ENCODE results near the gene HDAC3.

The HDAC3 gene

DNA sequence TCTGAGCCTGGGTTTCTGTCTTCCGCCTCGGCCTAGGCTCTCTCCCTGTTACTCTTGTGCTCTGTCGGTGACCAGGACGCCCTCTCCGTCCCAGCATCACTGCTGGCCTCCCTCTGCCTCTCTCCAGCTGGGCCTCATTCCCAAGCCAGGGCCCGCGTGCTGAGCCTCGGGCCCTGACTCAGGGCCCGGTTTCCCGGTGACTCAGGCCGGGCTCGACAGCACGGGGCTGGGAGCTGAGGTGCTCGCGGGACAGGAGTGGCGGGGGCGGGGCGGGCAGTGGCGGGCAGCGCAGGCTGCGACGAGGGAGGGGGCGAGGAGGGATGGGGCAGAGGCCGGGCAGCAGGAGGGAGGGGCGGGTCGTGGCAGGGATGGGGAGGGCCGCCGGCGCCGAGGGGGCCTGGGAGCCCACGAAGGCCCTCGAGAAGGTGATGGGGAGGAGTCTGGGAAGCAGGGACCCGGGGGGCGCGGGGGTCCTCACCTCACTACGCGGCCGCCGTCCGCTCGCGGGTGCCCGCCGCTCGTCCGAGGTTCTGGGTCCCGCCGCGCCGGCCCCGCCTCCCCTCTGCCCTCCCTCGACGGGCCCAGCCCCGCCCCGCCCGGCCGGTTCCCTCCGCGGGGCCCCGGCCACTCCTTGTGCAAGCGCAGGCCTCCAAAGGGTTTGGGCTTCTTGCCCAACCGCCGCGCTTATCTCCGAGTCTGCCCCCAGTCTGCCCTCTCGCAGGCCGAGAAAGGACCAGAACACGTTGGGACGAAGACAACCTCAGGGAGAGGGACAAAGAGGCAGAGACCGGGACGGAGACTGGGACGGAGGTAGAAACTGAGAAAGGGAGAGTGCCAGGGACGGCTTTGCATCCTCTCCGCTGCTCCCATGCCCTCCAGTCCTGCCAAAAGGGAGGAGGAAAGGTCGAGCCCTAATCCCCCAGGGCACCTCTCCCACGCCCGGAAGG is 45.3 kb upstream of the HDAC3 start, which contains the start of gene ARAP3:
ARAP3 (minus strand) TSS at position 536 of the 947 bp plus-strand sequence. CDS start 1,744 bp downstream, outside the sequence.
- POLR2A ChIA-PET, result interaction anchor here (0.6 to 1.7 kb wide), 4 partner anchors 10 to 288 kb away, joined by 3 to 8 read pairs (median 4); partner anchors contain the start of gene DELE1
- Histone ChIP-seq H3K36me3 (ENCODE audit: control insufficient read depth in 2 of 2, insufficient read depth in 1 of 2, low read length in 2 of 2) (no peaks in the 10 kb centered on the region; a peak in 1 of 3 replicates), H3K27ac (ENCODE audit: extremely low read depth, low read depth, low read length) (peak within 1 kb of the TSS; percentile 52; the same call in 1 of the 2 replicates), H3K4me1 (ENCODE audit: control insufficient read depth, insufficient read depth, low read length) (no peaks in the 10 kb centered on the region), H3K9me3 (ENCODE audit: control insufficient read depth, insufficient read depth, low read depth, low read length) (no peaks in the 10 kb centered on the region), H3K4me3 (ENCODE audit: low read depth, low read length) (peak within 1 kb of the TSS; percentile 52)
- CTCF ChIA-PET, result interaction anchor here (0.7 to 2.9 kb wide), 6 partner anchors 10 to 278 kb away, joined by 3 to 28 read pairs (median 6); no protein-coding TSS in a partner anchor
- TF ChIP-seq, protein P1, sequence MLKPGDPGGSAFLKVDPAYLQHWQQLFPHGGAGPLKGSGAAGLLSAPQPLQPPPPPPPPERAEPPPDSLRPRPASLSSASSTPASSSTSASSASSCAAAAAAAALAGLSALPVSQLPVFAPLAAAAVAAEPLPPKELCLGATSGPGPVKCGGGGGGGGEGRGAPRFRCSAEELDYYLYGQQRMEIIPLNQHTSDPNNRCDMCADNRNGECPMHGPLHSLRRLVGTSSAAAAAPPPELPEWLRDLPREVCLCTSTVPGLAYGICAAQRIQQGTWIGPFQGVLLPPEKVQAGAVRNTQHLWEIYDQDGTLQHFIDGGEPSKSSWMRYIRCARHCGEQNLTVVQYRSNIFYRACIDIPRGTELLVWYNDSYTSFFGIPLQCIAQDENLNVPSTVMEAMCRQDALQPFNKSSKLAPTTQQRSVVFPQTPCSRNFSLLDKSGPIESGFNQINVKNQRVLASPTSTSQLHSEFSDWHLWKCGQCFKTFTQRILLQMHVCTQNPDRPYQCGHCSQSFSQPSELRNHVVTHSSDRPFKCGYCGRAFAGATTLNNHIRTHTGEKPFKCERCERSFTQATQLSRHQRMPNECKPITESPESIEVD (tag by site-specific recombination; IDR thresholded peaks at IDR 0.05), result no peak
- TF ChIP-seq, protein P2, sequence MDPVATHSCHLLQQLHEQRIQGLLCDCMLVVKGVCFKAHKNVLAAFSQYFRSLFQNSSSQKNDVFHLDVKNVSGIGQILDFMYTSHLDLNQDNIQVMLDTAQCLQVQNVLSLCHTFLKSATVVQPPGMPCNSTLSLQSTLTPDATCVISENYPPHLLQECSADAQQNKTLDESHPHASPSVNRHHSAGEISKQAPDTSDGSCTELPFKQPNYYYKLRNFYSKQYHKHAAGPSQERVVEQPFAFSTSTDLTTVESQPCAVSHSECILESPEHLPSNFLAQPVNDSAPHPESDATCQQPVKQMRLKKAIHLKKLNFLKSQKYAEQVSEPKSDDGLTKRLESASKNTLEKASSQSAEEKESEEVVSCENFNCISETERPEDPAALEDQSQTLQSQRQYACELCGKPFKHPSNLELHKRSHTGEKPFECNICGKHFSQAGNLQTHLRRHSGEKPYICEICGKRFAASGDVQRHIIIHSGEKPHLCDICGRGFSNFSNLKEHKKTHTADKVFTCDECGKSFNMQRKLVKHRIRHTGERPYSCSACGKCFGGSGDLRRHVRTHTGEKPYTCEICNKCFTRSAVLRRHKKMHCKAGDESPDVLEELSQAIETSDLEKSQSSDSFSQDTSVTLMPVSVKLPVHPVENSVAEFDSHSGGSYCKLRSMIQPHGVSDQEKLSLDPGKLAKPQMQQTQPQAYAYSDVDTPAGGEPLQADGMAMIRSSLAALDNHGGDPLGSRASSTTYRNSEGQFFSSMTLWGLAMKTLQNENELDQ (tag by site-specific recombination; IDR thresholded peaks at IDR 0.05; ENCODE audit: low read depth), result no peak
- peak; percentile 58; the same call in 1 of the 2 replicates for TF ChIP-seq ZNF76 (tag by site-specific recombination; IDR thresholded peaks at IDR 0.05; ENCODE audit: borderline replicate concordance, low read depth)
- no peak for TF ChIP-seq MZF1 (tag by site-specific recombination; IDR thresholded peaks at IDR 0.05; ENCODE audit: borderline replicate concordance)
- peak; percentile 41; the same call in 1 of the 2 replicates for TF ChIP-seq ZNF391 (tag by site-specific recombination; IDR thresholded peaks at IDR 0.05; ENCODE audit: borderline replicate concordance, low read depth)
- TF ChIP-seq, protein P3, sequence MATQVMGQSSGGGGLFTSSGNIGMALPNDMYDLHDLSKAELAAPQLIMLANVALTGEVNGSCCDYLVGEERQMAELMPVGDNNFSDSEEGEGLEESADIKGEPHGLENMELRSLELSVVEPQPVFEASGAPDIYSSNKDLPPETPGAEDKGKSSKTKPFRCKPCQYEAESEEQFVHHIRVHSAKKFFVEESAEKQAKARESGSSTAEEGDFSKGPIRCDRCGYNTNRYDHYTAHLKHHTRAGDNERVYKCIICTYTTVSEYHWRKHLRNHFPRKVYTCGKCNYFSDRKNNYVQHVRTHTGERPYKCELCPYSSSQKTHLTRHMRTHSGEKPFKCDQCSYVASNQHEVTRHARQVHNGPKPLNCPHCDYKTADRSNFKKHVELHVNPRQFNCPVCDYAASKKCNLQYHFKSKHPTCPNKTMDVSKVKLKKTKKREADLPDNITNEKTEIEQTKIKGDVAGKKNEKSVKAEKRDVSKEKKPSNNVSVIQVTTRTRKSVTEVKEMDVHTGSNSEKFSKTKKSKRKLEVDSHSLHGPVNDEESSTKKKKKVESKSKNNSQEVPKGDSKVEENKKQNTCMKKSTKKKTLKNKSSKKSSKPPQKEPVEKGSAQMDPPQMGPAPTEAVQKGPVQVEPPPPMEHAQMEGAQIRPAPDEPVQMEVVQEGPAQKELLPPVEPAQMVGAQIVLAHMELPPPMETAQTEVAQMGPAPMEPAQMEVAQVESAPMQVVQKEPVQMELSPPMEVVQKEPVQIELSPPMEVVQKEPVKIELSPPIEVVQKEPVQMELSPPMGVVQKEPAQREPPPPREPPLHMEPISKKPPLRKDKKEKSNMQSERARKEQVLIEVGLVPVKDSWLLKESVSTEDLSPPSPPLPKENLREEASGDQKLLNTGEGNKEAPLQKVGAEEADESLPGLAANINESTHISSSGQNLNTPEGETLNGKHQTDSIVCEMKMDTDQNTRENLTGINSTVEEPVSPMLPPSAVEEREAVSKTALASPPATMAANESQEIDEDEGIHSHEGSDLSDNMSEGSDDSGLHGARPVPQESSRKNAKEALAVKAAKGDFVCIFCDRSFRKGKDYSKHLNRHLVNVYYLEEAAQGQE (tag by site-specific recombination; IDR thresholded peaks at IDR 0.05), result no peak
- peak; percentile 78 for TF ChIP-seq ZBTB20 (tag by site-specific recombination; IDR thresholded peaks at IDR 0.05)
- TF ChIP-seq, protein P4, sequence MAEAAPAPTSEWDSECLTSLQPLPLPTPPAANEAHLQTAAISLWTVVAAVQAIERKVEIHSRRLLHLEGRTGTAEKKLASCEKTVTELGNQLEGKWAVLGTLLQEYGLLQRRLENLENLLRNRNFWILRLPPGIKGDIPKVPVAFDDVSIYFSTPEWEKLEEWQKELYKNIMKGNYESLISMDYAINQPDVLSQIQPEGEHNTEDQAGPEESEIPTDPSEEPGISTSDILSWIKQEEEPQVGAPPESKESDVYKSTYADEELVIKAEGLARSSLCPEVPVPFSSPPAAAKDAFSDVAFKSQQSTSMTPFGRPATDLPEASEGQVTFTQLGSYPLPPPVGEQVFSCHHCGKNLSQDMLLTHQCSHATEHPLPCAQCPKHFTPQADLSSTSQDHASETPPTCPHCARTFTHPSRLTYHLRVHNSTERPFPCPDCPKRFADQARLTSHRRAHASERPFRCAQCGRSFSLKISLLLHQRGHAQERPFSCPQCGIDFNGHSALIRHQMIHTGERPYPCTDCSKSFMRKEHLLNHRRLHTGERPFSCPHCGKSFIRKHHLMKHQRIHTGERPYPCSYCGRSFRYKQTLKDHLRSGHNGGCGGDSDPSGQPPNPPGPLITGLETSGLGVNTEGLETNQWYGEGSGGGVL (tag by site-specific recombination; IDR thresholded peaks at IDR 0.05), result peak; percentile 72
- no peak for TF ChIP-seq ZNF623 (tag by site-specific recombination; IDR thresholded peaks at IDR 0.05)
- no peak for TF ChIP-seq ZNF26 (tag by site-specific recombination; IDR thresholded peaks at IDR 0.05)
- TF ChIP-seq ZNF366 (tag by site-specific recombination; conservative IDR thresholded peaks at IDR 0.05), result peak; percentile 39; the same call in 1 of the 2 replicates
- no peak for TF ChIP-seq ZBTB1 (tag by site-specific recombination; IDR thresholded peaks at IDR 0.05)
- no peak for TF ChIP-seq ZNF707 (tag by site-specific recombination; IDR thresholded peaks at IDR 0.05)
- peak; percentile 63 for TF ChIP-seq KLF9 (tag by site-specific recombination; IDR thresholded peaks at IDR 0.05; ENCODE audit: low read depth)
- TF ChIP-seq HIC1 (tag by site-specific recombination; IDR thresholded peaks at IDR 0.05), result no peak; the same call in 1 of the 2 replicates
- TF ChIP-seq ZNF677 (tag by site-specific recombination; IDR thresholded peaks at IDR 0.05), result no peak
- peak; percentile 75 for TF ChIP-seq GLIS2 (tag by site-specific recombination; IDR thresholded peaks at IDR 0.05)
- TF ChIP-seq ZNF341 (tag by site-specific recombination; IDR thresholded peaks at IDR 0.05; ENCODE audit: low read depth), result peak; percentile 10; the same call in 1 of the 2 replicates
- peak; percentile 52; the same call in 1 of the 2 replicates for TF ChIP-seq ZBTB8A (tag by site-specific recombination; IDR thresholded peaks at IDR 0.05)
- no peak for TF ChIP-seq ZNF324 (tag by site-specific recombination; IDR thresholded peaks at IDR 0.05)
- peak; percentile 28; the same call in 1 of the 2 replicates for TF ChIP-seq GLIS1 (tag by site-specific recombination; IDR thresholded peaks at IDR 0.05)
- peak; percentile 66; the same call in 1 of the 2 replicates for TF ChIP-seq KLF10 (tag by site-specific recombination; IDR thresholded peaks at IDR 0.05)

Measured in HEK293 (cell line).